A673 (cell line): ENCODE results near the gene TBC1D2. TPM values are rescaled to one million over a fixed set of nuclear protein-coding genes. Genes with fewer than 3 reads are reported as not detected.

ENCODE experiments used
- BruUV-seq: library from RNA; stranded (reverse); fragments of 400-500 nt; replicated peaks from 2 replicates; lab custom pipeline; 2021; lab: Mats Ljungman, UMichigan
- CTCF ChIA-PET: fragments of 300-600 bp; sonication (Branson Sonifier 250); formaldehyde crosslinking; loops from one replicate; lab custom pipeline; 2022; ENCODE audit warnings: antibody characterized with exemption; lab: Charles Lee
- POLR2A ChIA-PET: fragments of 300-600 bp; sonication (Branson Sonifier 250); formaldehyde crosslinking; loops from one replicate; lab custom pipeline; 2022; ENCODE audit warnings: antibody characterized with exemption; ENCODE audit not compliant: low non-redundant PET; lab: Charles Lee
- DNase-seq: peaks from one replicate; pipeline ENCODE4 v3.0.0-alpha.2; 2015; ENCODE audit warnings: low spot score
- H3K27ac ChIP-seq: fragments of 200-600 bp; sonication (generic); 2 replicates; pipeline ENCODE4 v1.5.1; 2016; ENCODE audit warnings: mixed run types, low read depth, mild to moderate bottlenecking, mixed read lengths, antibody characterized with exemption, low read length; ENCODE audit not compliant: poor library complexity, severe bottlenecking
- H3K27me3 ChIP-seq: fragments of 200-600 bp; sonication (generic); replicated peaks from 2 replicates; pipeline ENCODE4 v1.6.1; 2017; ENCODE audit warnings: mixed run types, low read depth, mild to moderate bottlenecking, mixed read lengths, antibody characterized with exemption, low read length; ENCODE audit not compliant: insufficient read depth, poor library complexity
- H3K36me3 ChIP-seq: fragments of 200-600 bp; sonication (generic); 2 replicates; pipeline ENCODE4 v1.6.1; 2016; ENCODE audit warnings: mixed run types, mild to moderate bottlenecking, mixed read lengths, antibody characterized with exemption, low read length; ENCODE audit not compliant: insufficient read depth, poor library complexity, severe bottlenecking
- H3K4me1 ChIP-seq: fragments of 200-600 bp; sonication (generic); 2 replicates; pipeline ENCODE4 v1.6.1; 2017; ENCODE audit warnings: mixed run types, mild to moderate bottlenecking, mixed read lengths, antibody characterized with exemption, low read length; ENCODE audit not compliant: insufficient read depth, poor library complexity, severe bottlenecking
- H3K4me3 ChIP-seq: fragments of 200-600 bp; sonication (generic); 2 replicates; pipeline ENCODE4 v1.5.1; 2016; ENCODE audit warnings: low read depth, mixed run types, mild to moderate bottlenecking, mixed read lengths, low read length; ENCODE audit not compliant: poor library complexity, severe bottlenecking
- H3K9me3 ChIP-seq: fragments of 200-600 bp; sonication (generic); 2 replicates; pipeline ENCODE4 v1.6.1; 2016; ENCODE audit warnings: mixed run types, low read depth, mild to moderate bottlenecking, mixed read lengths, antibody characterized with exemption, low read length; ENCODE audit not compliant: poor library complexity, severe bottlenecking
- EZH2 ChIP-seq: fragments of 200-600 bp; sonication (generic); IDR thresholded peaks from 2 replicates; pipeline ENCODE4 v1.6.1; 2017; ENCODE audit warnings: borderline replicate concordance, low read depth, mild to moderate bottlenecking, mixed read lengths, antibody characterized with exemption, low read length; ENCODE audit not compliant: poor library complexity, severe bottlenecking
- intact Hi-C: fragments of 100-400 bp; cut with micrococcal nuclease; formaldehyde crosslinking; loops from one replicate; pipeline ENCODE4 v1.10.0; 2022; ENCODE audit not compliant: unreplicated experiment
- total RNA-seq: library from RNA; stranded (reverse); gene quantifications from 2 replicates; pipeline ENCODE4 v1.2.3, GENCODE V29; 2021
- TF ChIP-seq, protein P1 (sequence below): fragments of 300-800, 200-600 bp; sonication (generic); conservative IDR thresholded peaks from 2 replicates; pipeline ENCODE4 v1.5.1; 2017; ENCODE audit warnings: low read depth, mild to moderate bottlenecking, antibody characterized with exemption, low read length, moderate library complexity, mixed read lengths

Gene TBC1D2
- total RNA-seq, 1 experiment from 2014 or later: 3.2 TPM

DNA sequence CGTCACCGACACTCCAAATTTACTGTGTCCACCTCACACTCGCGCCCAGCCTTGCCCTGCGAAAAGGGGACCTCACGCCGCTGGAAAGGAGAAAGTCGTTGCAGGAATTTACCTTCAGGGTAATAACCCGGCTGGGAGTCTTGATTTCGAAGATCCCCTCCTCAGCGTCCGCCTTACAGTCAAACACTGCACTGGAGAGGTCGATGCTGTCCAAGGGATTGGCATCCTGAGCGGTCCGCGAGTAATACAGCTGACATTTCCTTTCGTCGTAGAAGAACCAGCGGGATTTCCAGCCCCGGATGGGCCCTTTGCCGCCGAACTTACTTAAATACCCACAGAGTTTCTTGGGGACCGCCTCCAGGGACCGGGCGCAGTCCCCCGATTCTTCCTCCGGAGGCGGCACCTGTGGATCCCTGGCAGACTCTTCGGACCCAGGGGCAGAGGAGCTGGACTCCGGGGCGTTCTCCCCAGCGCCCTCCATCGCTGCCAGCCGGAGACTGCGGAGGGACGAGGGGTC is 330 bp downstream of the TBC1D2 start:
- Histone ChIP-seq H3K36me3 (no peaks in the 10 kb centered on the region), H3K4me3 (peak overlapping the region; percentile 75), H3K9me3 (no peaks in the 10 kb centered on the region), H3K27me3 (no peaks in the 10 kb centered on the region), H3K27ac (peak overlapping the region; percentile 83), H3K4me1 (peaks cover 16% of the 10 kb centered on the region)
- DNase-seq: peak; percentile 41
- intact Hi-C loops: no loop called here
- CTCF ChIA-PET: no interaction called here
- POLR2A ChIA-PET: interaction anchor here (0.6 kb wide), 1 partner anchor 8 kb away, joined by 7 read pairs; no protein-coding TSS in a partner anchor
- TF ChIP-seq EZH2: no peak
- TF ChIP-seq, protein P1, sequence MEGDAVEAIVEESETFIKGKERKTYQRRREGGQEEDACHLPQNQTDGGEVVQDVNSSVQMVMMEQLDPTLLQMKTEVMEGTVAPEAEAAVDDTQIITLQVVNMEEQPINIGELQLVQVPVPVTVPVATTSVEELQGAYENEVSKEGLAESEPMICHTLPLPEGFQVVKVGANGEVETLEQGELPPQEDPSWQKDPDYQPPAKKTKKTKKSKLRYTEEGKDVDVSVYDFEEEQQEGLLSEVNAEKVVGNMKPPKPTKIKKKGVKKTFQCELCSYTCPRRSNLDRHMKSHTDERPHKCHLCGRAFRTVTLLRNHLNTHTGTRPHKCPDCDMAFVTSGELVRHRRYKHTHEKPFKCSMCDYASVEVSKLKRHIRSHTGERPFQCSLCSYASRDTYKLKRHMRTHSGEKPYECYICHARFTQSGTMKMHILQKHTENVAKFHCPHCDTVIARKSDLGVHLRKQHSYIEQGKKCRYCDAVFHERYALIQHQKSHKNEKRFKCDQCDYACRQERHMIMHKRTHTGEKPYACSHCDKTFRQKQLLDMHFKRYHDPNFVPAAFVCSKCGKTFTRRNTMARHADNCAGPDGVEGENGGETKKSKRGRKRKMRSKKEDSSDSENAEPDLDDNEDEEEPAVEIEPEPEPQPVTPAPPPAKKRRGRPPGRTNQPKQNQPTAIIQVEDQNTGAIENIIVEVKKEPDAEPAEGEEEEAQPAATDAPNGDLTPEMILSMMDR: no peak
- BruUV-seq: TSS peak; percentile 43

GRCh38 chr9:98254228-98255060 is 1.0 kb downstream of the TBC1D2 start:
- TF ChIP-seq EZH2: no peak
- TF ChIP-seq, protein P1: no peak
- Histone ChIP-seq H3K9me3 (no peaks in the 10 kb centered on the region), H3K27ac (no peak overlapping the region), H3K27me3 (no peaks in the 10 kb centered on the region), H3K36me3 (no peaks in the 10 kb centered on the region), H3K4me1 (peaks cover 16% of the 10 kb centered on the region), H3K4me3 (peak overlapping the region; percentile 75)
- intact Hi-C loops: no loop called here
- ChIA-PET POLR2A (no interaction called here), CTCF (no interaction called here)
- no peak for DNase-seq
- no TSS peak for BruUV-seq

DNA sequence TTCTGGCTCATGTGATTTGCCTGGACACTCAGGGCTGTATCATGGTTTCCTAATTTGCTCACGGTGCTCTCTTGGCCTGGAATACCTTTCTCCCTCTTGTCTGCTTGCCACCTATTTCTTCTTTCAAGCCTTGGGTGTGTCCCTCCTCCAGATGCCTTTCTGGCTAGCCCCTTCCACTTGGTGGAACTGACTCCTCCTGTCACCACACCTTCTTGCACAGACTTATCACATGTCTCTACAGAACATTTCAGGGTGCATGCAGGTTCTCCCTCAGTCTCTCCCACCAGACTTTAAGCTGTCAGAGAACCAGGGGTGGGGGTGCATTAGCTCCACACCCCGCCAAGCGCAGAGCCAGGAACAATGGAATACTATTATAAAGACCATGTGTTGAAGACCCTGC is 1.9 kb downstream of the TBC1D2 start:
- H3K27me3 ChIP-seq: no peaks in the 10 kb centered on the region
- no peak for TF ChIP-seq EZH2
- TF ChIP-seq, protein P1: no peak
- no peak for DNase-seq
- H3K27ac ChIP-seq: no peak overlapping the region
- no peak overlapping the region for H3K4me3 ChIP-seq
- intact Hi-C loops: no loop called here
- H3K9me3 ChIP-seq: no peaks in the 10 kb centered on the region
- ChIA-PET CTCF (no interaction called here), POLR2A (no interaction called here)
- H3K36me3 ChIP-seq: no peaks in the 10 kb centered on the region
- H3K4me1 ChIP-seq: peaks cover 16% of the 10 kb centered on the region
- no TSS peak for BruUV-seq
